ENCODE results near the gene TOMM70. TPM values are rescaled to one million over a fixed set of nuclear protein-coding genes. Genes with fewer than 3 reads are reported as not detected.
A peak's percentile ranks its signal among the peaks of the same experiment; 100 is the strongest.
"Not testable (repeated sequence)": the region's sequence is repeated elsewhere in the genome, so short reads cannot be mapped to it uniquely, and the experiment has no call there.

Gene TOMM70
- total RNA-seq, 1 donor from 2014 or later, result 21.6 TPM

DNA sequence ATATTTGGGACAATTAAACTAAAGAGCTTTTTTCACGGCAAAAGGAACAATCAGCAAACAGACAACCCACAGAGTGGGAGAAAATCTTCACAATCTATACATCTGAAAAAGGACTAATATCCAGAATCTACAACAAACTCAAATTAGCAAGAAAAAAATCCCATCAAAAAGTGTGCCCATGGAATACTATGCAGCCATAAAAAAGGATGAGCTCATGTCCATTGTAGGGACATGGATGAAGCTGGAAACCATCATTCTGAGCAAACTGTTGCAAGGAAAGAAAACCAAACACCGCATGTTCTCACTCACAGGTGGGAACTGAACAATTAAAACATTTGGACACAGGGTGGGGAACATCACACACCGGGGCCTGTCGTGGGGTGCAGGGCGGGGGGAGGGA, 73.5 kb downstream of the TOMM70 start:
- DNase-seq (ENCODE audit: low read depth in 2 of 2), result not testable (repeated sequence)

DNA sequence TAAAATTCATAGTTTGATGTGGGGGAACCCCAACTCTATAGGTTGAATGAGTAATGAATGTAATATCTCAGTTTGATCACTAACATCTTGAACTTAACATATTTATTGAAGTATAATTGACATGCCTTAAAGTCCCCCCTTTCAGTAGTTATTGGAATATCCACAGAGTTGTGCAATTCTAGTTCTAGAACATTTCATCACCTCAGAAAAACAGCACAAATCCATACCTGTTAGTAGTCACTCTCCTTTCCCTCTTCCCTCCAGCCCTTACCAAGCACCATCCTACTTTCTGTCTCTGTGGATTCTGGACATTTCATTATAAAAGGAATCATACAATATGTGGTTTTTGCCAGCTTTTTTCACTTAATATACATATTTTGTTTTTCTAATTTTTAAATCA, 75.1 kb downstream of the TOMM70 start:
- DNase-seq (ENCODE audit: low read depth in 2 of 2), result no peak

- no peak for DNase-seq (ENCODE audit: low read depth in 2 of 2)
These were observed 76.8 kb downstream of the TOMM70 start for GRCh38 chr3:100324044-100324443.

- no peak for DNase-seq (ENCODE audit: low read depth in 2 of 2)
These were observed 80.9 kb downstream of the TOMM70 start for GRCh38 chr3:100319951-100320350.

DNA sequence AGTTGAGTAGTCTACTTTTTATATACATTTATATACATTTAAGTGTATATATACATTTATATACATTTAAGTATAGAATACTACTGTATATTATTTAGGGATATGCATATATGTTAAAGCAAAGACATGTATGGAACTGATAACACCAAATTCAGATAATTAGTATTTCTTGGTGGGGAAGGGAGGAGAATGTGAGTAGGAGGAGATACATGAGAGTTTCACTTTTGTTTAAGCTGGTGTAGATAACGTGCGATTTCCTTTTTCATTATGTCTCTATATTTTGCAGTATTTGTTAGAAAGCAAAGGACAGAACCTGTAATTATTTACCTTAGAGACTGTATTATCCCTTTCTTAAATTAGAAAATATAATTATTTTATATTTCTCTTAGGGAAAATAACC, 83.0 kb downstream of the TOMM70 start:
- DNase-seq (ENCODE audit: low read depth in 2 of 2), result no peak

GRCh38 chr3:100316641-100317069, 84.2 kb downstream of the TOMM70 start:
- DNase-seq (ENCODE audit: low read depth in 2 of 2), result peak; percentile 67 to 77

Other genes with a start within 250 kb of the TOMM70 start
- gene TBC1D23, start 140.1 kb downstream of the TOMM70 start, total RNA-seq, result 25.1 and 26.8 TPM in 2 replicates
- gene NIT2, start 66.3 kb downstream of the TOMM70 start, total RNA-seq, result 3.4 and 6.8 TPM in 2 replicates
- gene LNP1, start 450 bp upstream of the TOMM70 start, total RNA-seq, result 0.44 and 0.60 TPM in 2 replicates
- 10.7 and 18.1 TPM in 2 replicates for gene TMEM45A, start 91.5 kb upstream of the TOMM70 start, total RNA-seq
- gene ADGRG7, start 208.5 kb upstream of the TOMM70 start, total RNA-seq, result not detected in 2 replicates

All from lung microvascular endothelial cell (primary cell).